ENCODE results near the gene SRA1. TPM values are rescaled to one million over a fixed set of nuclear protein-coding genes. Genes with fewer than 3 reads are reported as not detected.

The SRA1 gene
- total and polyA plus RNA-seq, 2 experiments from 2014 or later, result 46.2 to 90.6 TPM

- 0 out of 2 replicates have a peak, but pooled peaks cover 13% of the 10 kb centered on the region for H3F3A ChIP-seq (ENCODE audit: insufficient read depth)
- WGBS, 2 experiments (ENCODE audit: low coverage in 1 of 2, low lambda C conversion rate in 2 of 2, missing lambda C conversion rate in 2 of 2), result 97% methylated on average over 13 of the region's 13 CpGs
- in situ Hi-C loops (cut with MboI), result no loop called here
- no peak overlapping the region for H3K4me2 ChIP-seq (ENCODE audit: unreplicated experiment)
- no peak for DNase-seq
- no peaks in the 10 kb centered on the region for H3K27me3 ChIP-seq (replicated peaks; ENCODE audit: insufficient read depth)
- no peaks in the 10 kb centered on the region for H3K9me2 ChIP-seq (ENCODE audit: insufficient read depth)
- H3K4me3 ChIP-seq, result no peak overlapping the region
- no peak overlapping the region for H3K27ac ChIP-seq
- TF ChIP-seq EZH2phosphoT487 (IDR thresholded peaks at IDR 0.05; ENCODE audit: insufficient read depth, low read depth) (no peak), EZH2 (IDR thresholded peaks at IDR 0.05; ENCODE audit: insufficient read depth, poor library complexity, severe bottlenecking) (no peak)
- H3K4me1 ChIP-seq (ENCODE audit: insufficient read depth), result peaks cover 18% of the 10 kb centered on the region
- H4K20me1 ChIP-seq (ENCODE audit: insufficient read depth), result no peaks in the 10 kb centered on the region
- H3K9ac ChIP-seq, result no peak overlapping the region
- H3K79me2 ChIP-seq (ENCODE audit: insufficient read depth), result peaks cover 53% of the 10 kb centered on the region
- H2AFZ ChIP-seq, result no peak overlapping the region
- peaks cover 8% of the 10 kb centered on the region; the same call in 1 of the 2 replicates for H3K36me3 ChIP-seq (ENCODE audit: low read depth)
- H3K9me3 ChIP-seq (ENCODE audit: low read depth), result no peaks in the 10 kb centered on the region
Measured at GRCh38 chr5:140567871-140568270, 10.6 kb upstream of the SRA1 start.

GRCh38 chr5:140567136-140567818 lies 10.0 kb upstream of the SRA1 start:
- no peak overlapping the region for H3K4me2 ChIP-seq (ENCODE audit: unreplicated experiment)
- DNase-seq, result no peak
- H3K27ac ChIP-seq, result no peak overlapping the region
- 0 out of 2 replicates have a peak, but pooled peaks cover 13% of the 10 kb centered on the region for H3F3A ChIP-seq (ENCODE audit: insufficient read depth)
- no peak overlapping the region for H3K9ac ChIP-seq
- H3K9me3 ChIP-seq (ENCODE audit: low read depth), result no peaks in the 10 kb centered on the region
- peaks cover 18% of the 10 kb centered on the region for H3K4me1 ChIP-seq (ENCODE audit: insufficient read depth)
- in situ Hi-C loops (cut with MboI), result no loop called here
- H3K27me3 ChIP-seq (replicated peaks; ENCODE audit: insufficient read depth), result no peaks in the 10 kb centered on the region
- H4K20me1 ChIP-seq (ENCODE audit: insufficient read depth), result no peaks in the 10 kb centered on the region
- H3K4me3 ChIP-seq, result no peak overlapping the region
- H2AFZ ChIP-seq, result no peak overlapping the region
- peaks cover 56% of the 10 kb centered on the region for H3K79me2 ChIP-seq (ENCODE audit: insufficient read depth)
- WGBS, 2 experiments (ENCODE audit: low coverage in 1 of 2, low lambda C conversion rate in 2 of 2, missing lambda C conversion rate in 2 of 2), result 90 to 92% methylated on average over 22 of the region's 22 CpGs
- TF ChIP-seq EZH2phosphoT487 (IDR thresholded peaks at IDR 0.05; ENCODE audit: insufficient read depth, low read depth) (no peak), EZH2 (IDR thresholded peaks at IDR 0.05; ENCODE audit: insufficient read depth, poor library complexity, severe bottlenecking) (no peak)
- peaks cover 8% of the 10 kb centered on the region; the same call in 1 of the 2 replicates for H3K36me3 ChIP-seq (ENCODE audit: low read depth)
- H3K9me2 ChIP-seq (ENCODE audit: insufficient read depth), result no peaks in the 10 kb centered on the region

- H3K9me3 ChIP-seq (ENCODE audit: low read depth), result no peaks in the 10 kb centered on the region
- DNase-seq, result no peak
- in situ Hi-C loops (cut with MboI), result no loop called here
- H3K4me1 ChIP-seq (ENCODE audit: insufficient read depth), result peaks cover 18% of the 10 kb centered on the region
- TF ChIP-seq EZH2phosphoT487 (IDR thresholded peaks at IDR 0.05; ENCODE audit: insufficient read depth, low read depth) (no peak), EZH2 (IDR thresholded peaks at IDR 0.05; ENCODE audit: insufficient read depth, poor library complexity, severe bottlenecking) (no peak)
- H3K36me3 ChIP-seq (ENCODE audit: low read depth), result peaks cover 8% of the 10 kb centered on the region; the same call in 1 of the 2 replicates
- H3K79me2 ChIP-seq (ENCODE audit: insufficient read depth), result peaks cover 56% of the 10 kb centered on the region
- 87 to 93% methylated on average over 5 of the region's 5 CpGs for WGBS, 2 experiments (ENCODE audit: low coverage in 1 of 2, low lambda C conversion rate in 2 of 2, missing lambda C conversion rate in 2 of 2)
- no peak overlapping the region for H2AFZ ChIP-seq
- 0 out of 2 replicates have a peak, but pooled peaks cover 13% of the 10 kb centered on the region for H3F3A ChIP-seq (ENCODE audit: insufficient read depth)
- H3K9ac ChIP-seq, result no peak overlapping the region
- no peak overlapping the region for H3K4me2 ChIP-seq (ENCODE audit: unreplicated experiment)
- no peaks in the 10 kb centered on the region for H4K20me1 ChIP-seq (ENCODE audit: insufficient read depth)
- no peak overlapping the region for H3K4me3 ChIP-seq
- no peak overlapping the region for H3K27ac ChIP-seq
- H3K9me2 ChIP-seq (ENCODE audit: insufficient read depth), result no peaks in the 10 kb centered on the region
- no peaks in the 10 kb centered on the region for H3K27me3 ChIP-seq (replicated peaks; ENCODE audit: insufficient read depth)
Measured at GRCh38 chr5:140566665-140567064, 9.4 kb upstream of the SRA1 start.

GRCh38 chr5:140565780-140566095 lies 8.5 kb upstream of the SRA1 start:
- Histone ChIP-seq H3K9ac (peak overlapping the region; percentile 85), H3K4me2 (ENCODE audit: unreplicated experiment) (peak overlapping the region; percentile 98), H3K36me3 (ENCODE audit: low read depth) (peaks cover 8% of the 10 kb centered on the region; the same call in 1 of the 2 replicates), H4K20me1 (ENCODE audit: insufficient read depth) (no peaks in the 10 kb centered on the region), H3K9me2 (ENCODE audit: insufficient read depth) (no peaks in the 10 kb centered on the region), H3F3A (ENCODE audit: insufficient read depth) (0 out of 2 replicates have a peak, but pooled peaks cover 13% of the 10 kb centered on the region), H3K27me3 (replicated peaks; ENCODE audit: insufficient read depth) (no peaks in the 10 kb centered on the region), H3K79me2 (ENCODE audit: insufficient read depth) (peaks cover 56% of the 10 kb centered on the region), H3K9me3 (ENCODE audit: low read depth) (no peaks in the 10 kb centered on the region), H3K4me1 (ENCODE audit: insufficient read depth) (peaks cover 18% of the 10 kb centered on the region), H3K27ac (peak overlapping the region; percentile 81), H3K4me3 (peak overlapping the region; percentile 90), H2AFZ (peak overlapping the region; percentile 81)
- in situ Hi-C loops (cut with MboI), result no loop called here
- no peak for TF ChIP-seq EZH2 (IDR thresholded peaks at IDR 0.05; ENCODE audit: insufficient read depth, poor library complexity, severe bottlenecking)
- TF ChIP-seq EZH2phosphoT487 (IDR thresholded peaks at IDR 0.05; ENCODE audit: insufficient read depth, low read depth), result no peak
- peak; percentile 64 for DNase-seq
- 59 to 80% methylated on average over 4 of the region's 4 CpGs for WGBS, 2 experiments (ENCODE audit: low coverage in 1 of 2, low lambda C conversion rate in 2 of 2, missing lambda C conversion rate in 2 of 2)
